HUES64 (cell line): ENCODE results near the gene IL10RB.

Experiments used
- H3K27ac ChIP-seq: 2 replicates; pipeline ENCODE4 v1.7.0; 2013; ENCODE audit warnings: low read depth, low read length, inconsistent platforms
- H3K27me3 ChIP-seq: 2 replicates; pipeline ENCODE4 v1.6.1; 2013; ENCODE audit warnings: mild to moderate bottlenecking, low read length; ENCODE audit not compliant: insufficient read depth
- H3K36me3 ChIP-seq: 2 replicates; pipeline ENCODE4 v1.6.1; 2013; ENCODE audit warnings: mild to moderate bottlenecking, low read length; ENCODE audit not compliant: insufficient read depth
- H3K4me1 ChIP-seq: 2 replicates; pipeline ENCODE4 v1.6.1; 2013; ENCODE audit warnings: mild to moderate bottlenecking, low read length, moderate library complexity; ENCODE audit not compliant: insufficient read depth
- H3K4me3 ChIP-seq: 2 replicates; pipeline ENCODE4 v1.5.1; 2013; ENCODE audit warnings: mild to moderate bottlenecking, low read length, moderate library complexity
- H3K9ac ChIP-seq: 2 replicates; pipeline ENCODE4 v1.6.1; 2013; ENCODE audit warnings: mild to moderate bottlenecking, low read depth, low read length
- H3K9me3 ChIP-seq: 2 replicates; pipeline ENCODE4 v1.6.1; 2013; ENCODE audit warnings: low read depth, low read length; ENCODE audit not compliant: insufficient read depth
- WGBS: fragments of 150-250, 120-280 bp; methylation state at CpG from one replicate; pipeline ENCODE4 v1.1.7; 2013; ENCODE audit warnings: missing lambda C conversion rate; 5-methylcytosine and 5-hydroxymethylcytosine counted together

IL10RB gene

DNA sequence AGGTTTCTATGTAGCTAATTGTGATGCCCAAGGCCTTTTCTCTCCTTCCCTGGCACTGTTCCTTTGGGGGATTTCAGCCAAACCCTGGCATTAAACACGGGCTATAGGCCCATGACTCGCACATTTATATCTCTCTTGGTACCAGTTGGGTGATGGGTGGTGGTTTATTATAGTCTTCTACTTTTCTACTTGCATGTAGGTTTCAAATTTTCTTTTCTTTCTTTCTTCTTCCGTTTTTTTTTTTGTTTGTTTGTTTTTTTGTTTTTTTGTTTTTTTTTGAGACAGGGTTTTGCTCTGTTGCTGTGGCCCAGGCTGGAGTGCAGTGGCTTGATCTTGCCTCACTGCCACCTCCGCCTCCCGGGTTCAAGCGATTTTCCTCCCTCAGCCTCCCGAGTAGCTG lies 1.1 kb downstream of the IL10RB start:
- Histone ChIP-seq H3K27me3 (no peaks in the 10 kb centered on the region; the same call in 1 of the 2 replicates), H3K9ac (no peak overlapping the region), H3K4me3 (peak overlapping the region; percentile 80), H3K9me3 (no peaks in the 10 kb centered on the region), H3K36me3 (0 out of 2 replicates have a peak, but pooled peaks cover 7% of the 10 kb centered on the region), H3K27ac (no peak overlapping the region), H3K4me1 (0 out of 2 replicates have a peak, but pooled peaks cover 7% of the 10 kb centered on the region)
- 94% methylated on average over 5 of the region's 7 CpGs for WGBS

DNA sequence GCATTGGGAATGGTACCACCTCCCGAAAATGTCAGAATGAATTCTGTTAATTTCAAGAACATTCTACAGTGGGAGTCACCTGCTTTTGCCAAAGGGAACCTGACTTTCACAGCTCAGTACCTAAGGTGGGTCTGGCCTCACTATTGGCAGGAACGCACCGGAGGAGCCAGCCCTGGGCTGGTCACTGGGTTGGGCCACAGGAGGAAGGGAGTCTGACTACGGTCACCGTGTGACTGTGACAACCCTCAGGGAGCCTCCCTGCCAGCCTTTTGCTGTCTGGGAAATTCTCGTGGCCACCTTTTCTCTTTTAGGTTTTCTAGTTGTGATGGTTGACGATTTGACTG lies 2.2 kb downstream of the IL10RB start:
- 93% methylated on average over 7 of the region's 7 CpGs for WGBS
- Histone ChIP-seq H3K27me3 (no peaks in the 10 kb centered on the region; the same call in 1 of the 2 replicates), H3K36me3 (0 out of 2 replicates have a peak, but pooled peaks cover 3% of the 10 kb centered on the region), H3K4me3 (no peak overlapping the region), H3K4me1 (0 out of 2 replicates have a peak, but pooled peaks cover 7% of the 10 kb centered on the region), H3K9me3 (no peaks in the 10 kb centered on the region), H3K27ac (no peak overlapping the region), H3K9ac (no peak overlapping the region)

DNA sequence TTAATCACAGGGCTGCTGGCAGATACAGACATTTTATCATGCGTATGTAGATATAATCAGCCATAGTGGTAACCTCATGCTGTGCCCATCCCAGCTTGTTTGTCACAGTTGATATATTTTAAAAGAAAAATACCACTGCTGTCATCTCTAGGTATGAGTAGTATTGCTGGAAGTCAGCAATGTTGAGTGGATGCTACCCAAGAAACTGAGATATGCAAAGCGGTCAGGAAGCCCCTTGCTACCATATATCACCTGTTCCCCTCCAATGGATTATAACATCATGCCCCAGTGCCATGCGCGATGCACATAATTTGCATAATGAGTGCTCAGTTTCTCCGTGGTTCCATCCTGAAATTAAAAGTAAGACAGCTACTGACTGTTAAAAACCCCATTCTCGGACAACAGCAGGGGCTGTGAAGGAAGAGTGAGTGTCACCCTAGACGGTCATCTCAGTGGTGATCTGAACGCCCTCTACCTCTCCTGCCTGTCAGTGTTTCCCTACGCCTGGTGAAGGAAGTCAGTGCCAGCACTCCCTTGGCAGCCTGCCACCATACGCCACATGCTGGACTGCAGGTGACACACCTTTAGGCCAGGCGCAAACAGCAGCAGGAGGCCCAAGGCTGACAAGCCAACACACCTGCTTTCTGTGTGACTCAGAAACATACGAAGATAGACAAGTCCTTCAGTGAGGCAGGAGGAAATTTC lies 2.7 kb downstream of the IL10RB start:
- 92% methylated on average over 12 of the region's 12 CpGs for WGBS
- no peak overlapping the region for H3K4me3 ChIP-seq
- H3K9me3 ChIP-seq, result no peaks in the 10 kb centered on the region
- 0 out of 2 replicates have a peak, but pooled peaks cover 7% of the 10 kb centered on the region for H3K4me1 ChIP-seq
- no peaks in the 10 kb centered on the region; the same call in 1 of the 2 replicates for H3K27me3 ChIP-seq
- H3K9ac ChIP-seq, result no peak overlapping the region
- H3K36me3 ChIP-seq, result no peaks in the 10 kb centered on the region
- H3K27ac ChIP-seq, result no peak overlapping the region

DNA sequence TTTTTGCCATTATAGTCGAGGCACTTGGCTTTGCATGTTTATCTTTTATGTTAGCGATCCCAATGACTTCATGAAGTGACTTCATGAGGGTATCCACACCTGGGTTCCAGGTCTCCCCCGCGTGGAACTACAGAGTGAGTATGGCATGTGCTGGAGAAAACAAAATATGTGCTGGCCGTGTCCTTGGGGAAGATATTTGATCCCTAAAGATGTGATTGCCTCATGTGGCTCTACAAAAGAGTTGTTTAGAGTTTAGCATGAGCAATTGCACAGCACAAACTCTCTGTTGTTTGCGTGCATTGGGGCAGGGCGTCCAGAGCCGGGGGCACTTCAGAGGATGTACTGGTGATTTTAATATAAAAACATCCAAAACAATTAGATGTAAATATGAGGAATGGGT lies 4.8 kb downstream of the IL10RB start:
- H3K9ac ChIP-seq, result no peak overlapping the region
- H3K27ac ChIP-seq, result no peak overlapping the region
- no peak overlapping the region for H3K4me3 ChIP-seq
- H3K4me1 ChIP-seq, result no peaks in the 10 kb centered on the region
- H3K27me3 ChIP-seq, result no peaks in the 10 kb centered on the region; the same call in 1 of the 2 replicates
- WGBS, result 94% methylated on average over 5 of the region's 8 CpGs
- H3K9me3 ChIP-seq, result no peaks in the 10 kb centered on the region
- no peaks in the 10 kb centered on the region for H3K36me3 ChIP-seq

DNA sequence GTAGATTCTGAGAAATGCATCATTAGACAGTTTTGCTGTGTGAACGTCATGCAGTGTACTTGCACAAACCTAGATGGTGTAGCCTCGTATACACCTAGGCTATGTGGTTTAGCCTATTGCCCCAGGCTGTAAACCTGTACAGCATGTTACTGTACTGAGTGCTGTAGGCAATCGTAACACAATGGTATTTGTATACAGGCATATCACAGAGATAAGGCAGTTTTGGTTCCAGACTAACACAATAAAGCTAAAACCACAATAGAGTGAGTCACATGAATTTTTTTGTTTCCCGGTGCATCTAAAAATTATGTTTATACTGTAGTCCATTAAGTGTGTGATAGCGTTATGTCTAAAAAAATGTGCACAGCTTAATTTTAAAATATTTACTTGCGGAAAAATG lies 6.9 kb downstream of the IL10RB start:
- Histone ChIP-seq H3K9me3 (no peaks in the 10 kb centered on the region), H3K27ac (no peak overlapping the region), H3K36me3 (no peaks in the 10 kb centered on the region), H3K4me1 (no peaks in the 10 kb centered on the region), H3K9ac (no peak overlapping the region), H3K27me3 (no peaks in the 10 kb centered on the region; the same call in 1 of the 2 replicates), H3K4me3 (no peak overlapping the region)
- WGBS, result 96% methylated on average over 6 of the region's 6 CpGs

DNA sequence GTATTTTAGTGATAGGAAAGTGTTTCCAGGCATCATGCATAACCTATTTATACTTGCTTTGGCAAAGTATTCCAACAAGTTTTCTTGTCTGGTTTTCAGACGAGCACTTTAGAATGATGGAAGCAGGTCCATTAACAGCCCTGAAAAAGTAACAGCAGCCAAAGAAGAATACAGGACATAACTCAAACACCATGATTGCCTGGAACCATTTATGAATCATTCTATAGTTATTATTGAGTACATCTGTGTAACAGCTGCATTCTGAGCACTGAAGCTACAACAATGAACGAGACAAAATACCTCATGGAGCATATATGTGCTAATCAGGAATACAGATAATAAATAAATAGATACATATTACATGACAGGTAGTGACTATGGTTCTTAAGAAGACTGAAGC lies 12.6 kb downstream of the IL10RB start:
- Histone ChIP-seq H3K27ac (no peak overlapping the region), H3K36me3 (no peaks in the 10 kb centered on the region), H3K9me3 (peaks cover 8% of the 10 kb centered on the region; the same call in 1 of the 2 replicates), H3K4me1 (no peaks in the 10 kb centered on the region), H3K27me3 (no peaks in the 10 kb centered on the region), H3K4me3 (no peak overlapping the region), H3K9ac (no peak overlapping the region)
- 82% methylated on average over 1 of the region's 2 CpGs for WGBS

DNA sequence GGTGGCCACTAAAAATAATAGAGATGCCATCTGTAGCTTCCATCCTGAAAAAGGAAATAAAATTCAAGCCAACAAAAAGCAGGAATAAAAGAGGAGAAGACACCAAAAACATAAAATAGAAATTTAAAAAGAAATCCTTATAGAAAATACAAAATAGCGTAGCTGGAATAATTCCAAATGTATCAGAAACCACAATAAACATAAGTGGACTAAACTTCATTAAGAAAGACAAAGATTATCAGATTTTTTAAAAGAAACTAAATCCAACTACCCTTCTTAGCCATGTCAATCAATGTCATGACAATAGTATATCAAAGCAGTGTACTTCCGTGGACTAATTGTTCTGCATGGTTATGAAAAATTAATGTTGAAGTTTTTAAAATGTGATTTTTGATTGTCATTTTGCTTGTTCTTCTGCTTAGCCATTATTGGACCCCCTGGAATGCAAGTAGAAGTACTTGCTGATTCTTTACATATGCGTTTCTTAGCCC lies 13.2 kb downstream of the IL10RB start:
- Histone ChIP-seq H3K9me3 (peaks cover 8% of the 10 kb centered on the region; the same call in 1 of the 2 replicates), H3K9ac (no peak overlapping the region), H3K4me3 (no peak overlapping the region), H3K4me1 (no peaks in the 10 kb centered on the region), H3K27ac (no peak overlapping the region), H3K27me3 (no peaks in the 10 kb centered on the region), H3K36me3 (no peaks in the 10 kb centered on the region)
- WGBS, result over 99% methylated on average over 3 of the region's 3 CpGs

DNA sequence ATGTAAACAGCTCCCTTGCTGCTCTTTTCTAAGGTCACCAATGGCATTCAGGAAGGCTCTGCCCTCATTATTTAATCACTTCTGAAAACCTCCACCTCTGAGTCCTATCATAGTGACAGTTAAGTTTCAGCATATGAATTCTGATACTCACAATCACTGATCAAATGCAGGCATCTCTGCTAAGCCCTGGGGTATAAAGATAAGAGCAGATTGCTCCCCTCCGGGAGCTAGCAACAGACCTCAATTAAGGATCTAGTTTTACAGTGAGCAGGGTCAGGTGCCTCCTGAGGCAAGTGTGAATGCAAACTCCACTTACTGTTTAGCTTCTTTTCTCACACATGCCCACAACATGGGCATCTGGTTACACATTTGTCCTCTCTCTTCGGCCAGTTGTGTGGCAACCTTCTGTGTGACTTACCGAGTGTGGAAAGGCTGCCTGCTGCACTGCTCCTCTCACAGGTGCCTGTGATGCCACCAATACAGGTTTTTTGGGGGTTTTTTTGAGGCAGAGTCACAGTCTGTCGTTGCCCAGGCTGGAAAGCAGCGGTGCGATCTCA lies 15.0 kb downstream of the IL10RB start:
- H3K9ac ChIP-seq, result no peak overlapping the region
- H3K4me1 ChIP-seq, result no peaks in the 10 kb centered on the region
- peaks cover 8% of the 10 kb centered on the region; the same call in 1 of the 2 replicates for H3K9me3 ChIP-seq
- H3K36me3 ChIP-seq, result no peaks in the 10 kb centered on the region
- H3K4me3 ChIP-seq, result no peak overlapping the region
- H3K27ac ChIP-seq, result no peak overlapping the region
- 94% methylated on average over 6 of the region's 6 CpGs for WGBS
- H3K27me3 ChIP-seq, result no peaks in the 10 kb centered on the region

DNA sequence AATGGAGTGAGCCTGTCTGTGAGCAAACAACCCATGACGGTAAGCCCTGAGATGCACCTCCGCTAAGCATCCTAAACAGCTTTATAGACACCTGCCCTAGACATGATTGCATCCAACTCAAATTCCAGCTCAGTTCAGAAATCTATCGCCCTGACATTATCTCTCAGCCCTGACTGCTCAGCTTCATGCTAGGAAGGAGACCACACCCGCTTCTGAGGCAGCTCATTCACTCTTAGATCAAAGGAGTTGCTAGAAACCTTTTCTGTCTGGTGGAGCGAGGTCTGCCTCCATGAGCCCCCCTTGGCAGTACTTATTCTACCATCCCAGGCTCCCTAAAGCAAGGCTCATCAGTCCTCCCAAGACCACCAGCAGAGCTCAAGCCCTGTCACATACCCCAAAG lies 17.0 kb downstream of the IL10RB start:
- no peak overlapping the region for H3K27ac ChIP-seq
- H3K9ac ChIP-seq, result no peak overlapping the region
- no peaks in the 10 kb centered on the region for H3K27me3 ChIP-seq
- no peaks in the 10 kb centered on the region for H3K4me1 ChIP-seq
- 95% methylated on average over 5 of the region's 5 CpGs for WGBS
- no peak overlapping the region for H3K4me3 ChIP-seq
- H3K9me3 ChIP-seq, result peaks cover 8% of the 10 kb centered on the region; the same call in 1 of the 2 replicates
- no peaks in the 10 kb centered on the region for H3K36me3 ChIP-seq

DNA sequence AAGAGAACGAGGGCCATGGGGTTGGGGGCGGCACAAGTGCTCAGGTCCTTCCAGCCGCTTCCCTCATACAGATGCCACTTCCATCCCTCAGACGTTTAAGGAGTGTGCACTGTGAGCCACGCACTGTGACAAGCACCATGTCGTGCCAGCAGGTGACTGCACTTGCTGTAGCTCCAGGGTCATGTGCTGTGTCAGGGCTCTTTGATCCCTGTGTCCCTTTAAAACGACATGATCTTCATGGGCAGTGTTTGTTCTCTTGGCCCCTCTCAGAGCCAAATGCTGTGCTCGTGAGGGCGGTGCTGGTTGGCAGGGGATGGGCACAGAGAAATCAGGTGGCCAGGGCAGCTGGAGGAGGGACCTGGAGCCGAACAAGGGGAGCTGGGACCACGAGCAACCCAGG lies 19.9 kb downstream of the IL10RB start:
- 89% methylated on average over 11 of the region's 11 CpGs for WGBS
- no peaks in the 10 kb centered on the region for H3K36me3 ChIP-seq
- no peak overlapping the region for H3K9ac ChIP-seq
- no peak overlapping the region for H3K27ac ChIP-seq
- H3K27me3 ChIP-seq, result no peaks in the 10 kb centered on the region
- no peak overlapping the region for H3K4me3 ChIP-seq
- no peaks in the 10 kb centered on the region for H3K4me1 ChIP-seq
- no peaks in the 10 kb centered on the region for H3K9me3 ChIP-seq

DNA sequence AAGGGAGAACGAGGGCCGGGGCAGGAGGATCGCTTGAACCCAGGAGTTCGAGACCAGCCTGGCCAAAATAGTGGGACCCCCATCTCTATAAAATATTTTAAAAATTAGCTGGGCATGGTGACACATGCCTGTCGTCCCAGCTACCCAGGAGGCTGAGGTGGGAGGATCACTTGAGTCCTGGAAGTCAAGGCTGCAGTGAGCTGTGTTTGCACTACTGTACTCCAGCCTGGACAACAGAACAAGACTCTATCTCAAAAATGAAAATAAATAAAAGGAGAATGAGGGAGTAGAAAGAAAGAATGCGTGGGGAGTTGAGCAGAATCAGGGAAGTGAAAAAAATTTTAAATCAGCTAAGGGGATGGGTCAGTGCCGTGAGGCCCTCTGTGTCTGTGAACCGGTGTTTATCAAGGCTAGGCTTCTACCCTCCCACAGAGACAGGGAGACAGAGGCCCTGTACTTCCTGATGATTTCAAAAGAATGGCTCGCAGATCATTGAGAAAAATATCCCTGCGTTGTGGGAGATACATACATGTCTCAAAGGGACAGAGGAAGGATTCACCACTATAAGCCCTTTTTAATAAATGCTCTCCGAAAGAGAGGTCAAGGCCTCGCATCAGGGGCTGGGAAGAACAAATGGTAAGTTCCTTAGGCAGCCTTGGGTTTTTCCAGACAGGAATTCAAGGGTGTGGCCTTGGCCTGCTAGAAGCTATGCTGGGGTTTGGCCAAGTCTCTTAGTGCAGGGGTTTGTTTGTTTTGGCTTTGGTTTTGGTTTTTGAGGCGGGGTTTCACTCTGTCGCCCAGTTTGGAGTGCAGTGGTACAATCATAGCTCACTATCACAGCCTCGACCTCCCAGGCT lies 20.7 kb downstream of the IL10RB start:
- Histone ChIP-seq H3K27me3 (no peaks in the 10 kb centered on the region), H3K36me3 (no peaks in the 10 kb centered on the region), H3K9ac (no peak overlapping the region), H3K9me3 (no peaks in the 10 kb centered on the region), H3K4me3 (no peak overlapping the region), H3K27ac (no peak overlapping the region), H3K4me1 (no peaks in the 10 kb centered on the region)
- 87% methylated on average over 14 of the region's 15 CpGs for WGBS
